Choroid plexus epithelial cell (primary cell): ENCODE measurements around the gene SLC4A3.

ENCODE experiments used
- DNase-seq: peaks from one replicate; pipeline ENCODE4 v3.0.0-alpha.2; 2010; ENCODE audit warnings: low read depth
- H3K4me3 ChIP-seq: 2 replicates; pipeline ENCODE4 v1.5.1; 2011; ENCODE audit warnings: low read depth, mild to moderate bottlenecking, control low read depth, low read length, moderate library complexity
- TF ChIP-seq, protein P1 (sequence below): conservative IDR thresholded peaks from 2 replicates; pipeline ENCODE4 v1.5.1; 2011; ENCODE audit warnings: low read depth, mild to moderate bottlenecking, control low read depth, inconsistent platforms, low read length, moderate library complexity

Gene SLC4A3

DNA sequence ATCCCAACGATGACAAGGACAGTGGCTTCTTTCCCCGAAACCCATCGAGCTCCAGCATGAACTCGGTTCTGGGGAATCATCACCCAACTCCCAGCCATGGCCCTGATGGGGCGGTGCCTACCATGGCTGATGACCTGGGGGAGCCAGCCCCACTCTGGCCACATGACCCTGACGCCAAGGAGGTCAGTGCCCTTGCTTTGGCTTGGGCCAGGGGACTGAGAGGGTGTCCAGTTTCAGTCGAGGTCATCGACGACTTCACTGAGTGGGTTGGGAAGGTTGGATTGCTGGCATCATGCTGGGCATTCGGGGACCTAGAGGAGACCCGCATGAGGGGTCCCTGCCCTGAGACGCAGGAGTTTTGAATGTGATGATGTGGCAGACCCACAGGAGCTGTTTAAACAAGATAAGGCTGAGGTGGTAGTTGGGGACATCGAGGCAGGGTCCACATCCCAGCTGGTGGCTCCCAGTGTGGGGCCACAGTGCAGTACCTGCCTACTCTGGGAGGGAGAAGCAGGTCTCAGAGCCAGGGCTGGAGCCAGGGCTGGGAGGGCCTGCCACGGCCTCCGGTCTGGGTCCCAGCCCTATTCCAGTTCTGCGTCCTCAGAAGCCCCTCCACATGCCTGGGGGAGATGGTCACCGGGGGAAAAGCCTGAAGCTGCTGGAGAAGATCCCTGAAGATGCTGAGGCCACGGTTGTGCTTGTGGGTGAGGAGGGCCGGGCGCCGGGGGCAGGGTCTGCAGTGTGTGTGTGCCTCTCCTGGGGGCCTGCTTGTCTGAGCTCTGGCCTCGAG lies 6.0 kb downstream of the SLC4A3 start:
- TF ChIP-seq, protein P1, sequence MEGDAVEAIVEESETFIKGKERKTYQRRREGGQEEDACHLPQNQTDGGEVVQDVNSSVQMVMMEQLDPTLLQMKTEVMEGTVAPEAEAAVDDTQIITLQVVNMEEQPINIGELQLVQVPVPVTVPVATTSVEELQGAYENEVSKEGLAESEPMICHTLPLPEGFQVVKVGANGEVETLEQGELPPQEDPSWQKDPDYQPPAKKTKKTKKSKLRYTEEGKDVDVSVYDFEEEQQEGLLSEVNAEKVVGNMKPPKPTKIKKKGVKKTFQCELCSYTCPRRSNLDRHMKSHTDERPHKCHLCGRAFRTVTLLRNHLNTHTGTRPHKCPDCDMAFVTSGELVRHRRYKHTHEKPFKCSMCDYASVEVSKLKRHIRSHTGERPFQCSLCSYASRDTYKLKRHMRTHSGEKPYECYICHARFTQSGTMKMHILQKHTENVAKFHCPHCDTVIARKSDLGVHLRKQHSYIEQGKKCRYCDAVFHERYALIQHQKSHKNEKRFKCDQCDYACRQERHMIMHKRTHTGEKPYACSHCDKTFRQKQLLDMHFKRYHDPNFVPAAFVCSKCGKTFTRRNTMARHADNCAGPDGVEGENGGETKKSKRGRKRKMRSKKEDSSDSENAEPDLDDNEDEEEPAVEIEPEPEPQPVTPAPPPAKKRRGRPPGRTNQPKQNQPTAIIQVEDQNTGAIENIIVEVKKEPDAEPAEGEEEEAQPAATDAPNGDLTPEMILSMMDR: no peak
- DNase-seq: no peak
- no peak overlapping the region for H3K4me3 ChIP-seq

DNA sequence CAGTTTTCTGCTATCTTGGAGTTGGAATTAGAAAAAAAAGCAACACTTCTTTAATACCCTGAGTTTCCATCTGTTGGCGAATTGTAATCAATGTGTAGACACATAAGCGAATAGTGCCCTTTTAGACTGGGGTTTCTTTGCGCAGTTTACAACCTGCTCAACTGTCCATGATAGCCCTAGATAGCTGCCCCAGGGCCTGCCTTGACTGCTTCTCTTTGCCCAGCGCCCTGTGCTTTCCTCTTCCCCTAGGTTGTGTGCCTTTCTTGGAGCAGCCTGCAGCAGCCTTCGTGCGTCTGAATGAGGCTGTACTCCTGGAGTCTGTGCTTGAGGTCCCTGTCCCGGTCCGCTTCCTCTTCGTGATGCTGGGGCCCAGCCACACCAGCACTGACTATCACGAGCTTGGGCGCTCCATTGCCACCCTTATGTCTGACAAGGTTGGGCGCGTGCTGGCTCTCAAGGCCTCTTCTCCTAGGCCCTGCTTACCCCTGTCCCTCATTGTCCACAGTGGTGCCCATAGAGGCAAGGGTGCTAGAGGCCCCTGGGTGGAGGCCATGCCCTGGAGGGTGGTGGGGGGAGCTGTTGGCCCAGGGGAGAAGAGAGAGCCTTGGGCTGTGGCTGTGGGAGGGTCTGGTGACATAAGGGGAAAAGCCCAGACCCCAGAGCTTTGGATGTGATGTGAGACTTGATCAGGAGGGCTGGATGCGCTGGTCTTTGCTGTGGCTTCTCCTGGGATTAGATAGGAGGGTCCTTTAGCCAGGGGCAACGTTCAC lies 6.9 kb downstream of the SLC4A3 start:
- no peak for DNase-seq
- H3K4me3 ChIP-seq: no peak overlapping the region
- TF ChIP-seq, protein P1: no peak

DNA sequence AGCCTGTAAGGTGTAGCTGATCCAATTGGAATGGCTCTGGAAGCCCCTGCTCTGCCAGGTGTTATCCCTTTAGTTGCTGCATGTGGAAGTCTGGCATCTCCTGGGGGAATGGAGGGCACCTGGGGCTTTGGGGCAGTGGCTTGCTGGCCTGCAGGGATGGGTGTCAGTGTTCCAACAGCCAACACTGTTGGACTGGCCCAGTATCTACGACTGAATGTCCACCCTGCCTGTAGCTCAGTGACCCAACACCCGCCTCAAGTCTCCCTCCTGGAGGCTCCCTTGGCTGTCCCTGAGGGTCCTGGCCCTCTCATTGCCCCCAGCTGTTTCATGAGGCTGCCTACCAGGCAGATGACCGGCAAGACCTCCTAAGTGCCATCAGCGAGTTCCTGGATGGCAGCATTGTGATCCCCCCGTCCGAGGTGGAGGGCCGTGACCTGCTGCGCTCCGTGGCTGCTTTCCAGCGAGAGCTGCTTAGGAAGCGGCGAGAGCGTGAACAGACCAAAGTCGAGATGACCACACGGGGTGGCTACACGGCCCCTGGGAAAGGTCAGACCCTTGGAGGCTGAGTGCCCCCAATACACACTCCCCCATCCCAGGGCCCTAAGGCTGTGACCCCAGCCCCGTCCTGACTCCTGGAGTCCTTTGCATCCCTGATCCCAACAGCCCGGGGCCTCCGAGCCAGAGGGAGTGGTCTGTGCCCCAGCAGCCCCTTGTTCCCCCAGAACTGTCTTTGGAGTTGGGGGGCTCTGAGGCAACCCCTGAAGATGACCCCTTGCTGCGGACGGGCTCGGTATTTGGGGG lies 7.7 kb downstream of the SLC4A3 start:
- DNase-seq: no peak
- TF ChIP-seq, protein P1: no peak
- H3K4me3 ChIP-seq: no peak overlapping the region

DNA sequence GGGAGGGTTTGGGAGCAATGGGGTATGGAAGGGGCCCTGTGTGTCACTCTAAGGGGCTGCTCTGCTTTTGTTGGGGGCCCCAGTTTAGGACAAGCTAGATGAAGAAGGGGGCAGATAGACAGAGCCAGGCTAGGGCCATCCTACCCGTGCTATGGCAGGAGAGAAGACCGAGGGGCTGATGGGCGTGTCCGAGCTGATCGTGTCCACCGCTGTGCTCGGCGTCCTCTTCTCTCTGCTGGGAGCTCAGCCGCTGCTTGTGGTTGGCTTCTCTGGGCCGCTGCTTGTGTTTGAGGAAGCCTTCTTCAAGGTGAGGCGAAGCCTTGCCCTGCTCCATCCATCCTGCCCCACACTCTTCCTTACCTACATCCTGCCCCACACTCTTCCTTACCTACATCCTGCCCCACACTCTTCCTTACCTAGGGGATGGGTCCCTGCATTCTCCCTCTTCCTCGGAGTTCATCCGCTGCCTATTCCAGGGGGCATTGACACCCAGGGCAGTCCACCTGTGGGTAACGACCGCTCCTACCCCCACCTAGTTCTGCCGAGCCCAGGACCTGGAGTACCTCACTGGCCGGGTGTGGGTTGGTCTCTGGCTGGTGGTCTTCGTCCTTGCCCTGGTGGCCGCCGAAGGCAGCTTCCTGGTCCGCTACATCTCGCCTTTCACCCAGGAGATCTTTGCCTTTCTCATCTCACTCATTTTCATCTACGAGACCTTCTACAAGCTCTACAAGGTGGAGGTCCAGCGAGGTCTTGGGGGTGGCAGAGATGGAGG lies 8.9 kb downstream of the SLC4A3 start:
- no peak for DNase-seq
- H3K4me3 ChIP-seq: no peak overlapping the region
- TF ChIP-seq, protein P1: no peak

DNA sequence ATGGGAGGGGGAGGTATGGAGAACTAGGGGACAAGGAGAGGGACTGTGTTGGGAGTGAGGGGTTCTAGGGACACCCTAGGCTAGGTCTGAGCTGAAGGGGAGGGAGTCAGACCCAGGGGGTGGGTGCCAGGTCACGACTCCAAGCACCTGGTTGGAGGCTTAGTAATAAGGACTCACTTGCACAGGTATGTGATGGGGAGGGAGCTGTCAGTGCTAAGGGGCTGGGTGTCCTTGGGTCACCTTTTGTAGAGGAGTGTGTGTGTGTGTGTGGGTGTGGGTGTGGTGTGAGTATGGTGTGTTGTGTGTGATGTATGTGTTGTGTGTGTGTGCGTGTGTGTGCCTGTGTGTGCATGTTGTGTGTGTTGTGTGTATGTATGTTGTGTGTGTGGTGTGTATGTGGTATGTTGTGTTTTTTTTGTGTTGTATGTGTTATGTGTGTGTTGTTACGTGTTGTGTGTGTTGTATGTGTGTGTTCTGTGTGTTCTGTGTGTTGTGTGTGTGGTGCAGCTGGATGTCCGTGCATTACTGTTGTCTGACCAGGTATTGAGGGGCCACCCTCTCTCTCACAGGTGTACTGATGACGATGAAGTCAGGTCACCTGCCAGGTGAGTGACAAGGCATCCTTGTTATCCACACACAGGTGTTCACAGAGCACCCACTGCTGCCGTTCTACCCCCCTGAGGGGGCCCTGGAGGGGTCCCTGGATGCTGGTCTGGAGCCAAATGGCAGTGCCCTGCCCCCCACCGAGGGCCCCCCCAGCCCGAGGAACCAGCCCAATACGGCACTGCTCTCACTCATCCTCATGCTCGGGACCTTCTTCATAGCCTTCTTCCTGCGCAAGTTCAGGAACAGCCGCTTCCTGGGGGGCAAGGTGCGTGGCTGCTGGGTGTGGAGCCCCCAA lies 9.8 kb downstream of the SLC4A3 start:
- TF ChIP-seq, protein P1: no peak
- no peak overlapping the region for H3K4me3 ChIP-seq
- no peak for DNase-seq
